Amniotic stem cell (primary cell): Measurements from ENCODE around the gene LIPJ.
A peak's percentile ranks its signal among the peaks of the same experiment; 100 is the strongest.

ENCODE experiments used
- DNase-seq: peaks from one replicate; lab custom pipeline; 2025; lab: John Stamatoyannopoulos, UW

LIPJ gene

GRCh38 chr10:88598055-88598454 is 11.5 kb downstream of the LIPJ start:
- DNase-seq: no peak

DNA sequence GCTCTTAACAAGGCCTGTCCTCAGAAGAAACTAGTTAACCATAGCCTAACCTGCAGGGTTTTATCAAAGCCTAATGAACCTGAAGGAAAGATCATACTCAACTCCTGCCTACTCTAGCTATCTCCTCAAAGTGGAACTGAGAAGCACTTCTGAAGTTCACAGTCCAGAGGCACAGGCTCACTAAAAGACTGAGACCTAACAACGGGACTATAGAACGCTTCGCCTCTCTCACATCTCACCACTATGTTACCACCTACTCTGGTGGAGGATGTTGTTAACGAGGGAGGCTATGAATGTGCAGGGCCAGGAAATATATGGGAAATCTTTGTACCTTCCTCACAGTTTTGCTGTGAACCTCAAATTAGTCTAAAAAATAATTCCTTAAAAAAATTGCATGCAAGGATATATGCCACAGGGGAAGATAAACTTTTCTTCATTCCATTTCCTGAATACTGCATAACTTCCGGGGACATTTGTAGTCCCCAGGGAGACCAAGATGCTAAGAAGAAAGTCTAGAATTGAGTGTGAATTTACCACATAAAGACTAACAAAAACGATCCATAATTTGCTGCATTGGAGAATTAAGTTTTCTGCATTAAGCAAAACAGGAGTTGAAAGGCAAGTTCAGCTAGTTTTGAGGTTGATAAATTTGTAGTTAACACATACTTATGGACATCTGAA is 21.6 kb downstream of the LIPJ start:
- DNase-seq: no peak

- no peak for DNase-seq
These were observed 22.2 kb downstream of the LIPJ start for GRCh38 chr10:88608780-88609179.

DNA sequence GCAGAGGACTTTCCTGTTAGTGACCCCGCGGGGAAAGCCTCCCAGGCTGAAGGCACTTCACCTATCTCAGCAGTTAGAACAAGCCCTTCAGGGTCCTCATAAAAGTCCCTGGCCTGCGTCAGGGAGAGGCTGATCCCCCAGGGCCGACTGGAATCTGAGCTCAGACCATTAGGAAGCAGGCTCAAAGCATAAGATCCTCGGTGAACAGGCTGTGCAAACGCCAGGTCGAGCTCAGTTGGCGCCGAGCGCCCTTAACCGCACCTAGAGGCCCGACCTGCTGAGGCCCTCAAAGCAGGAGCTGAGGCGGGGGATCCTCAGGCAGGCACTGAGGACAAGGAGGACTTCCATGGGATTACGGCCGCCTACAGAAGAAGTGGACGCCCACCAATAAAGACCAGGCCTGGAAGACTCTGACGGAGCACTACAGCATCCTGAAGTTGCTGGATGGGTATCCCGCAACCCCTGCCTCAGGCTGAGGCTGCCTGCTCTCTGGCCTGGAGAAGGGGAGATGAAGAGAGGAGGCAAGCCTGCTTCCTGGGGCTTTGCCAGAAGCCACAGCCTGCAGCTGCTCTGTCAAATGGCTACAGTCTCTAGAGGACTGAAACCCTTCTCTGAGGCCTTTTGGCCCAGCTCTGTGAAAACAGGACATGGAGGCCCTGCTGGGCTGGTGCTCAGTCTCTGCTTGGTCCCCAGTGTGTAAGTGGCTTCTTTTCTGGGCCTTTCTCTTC is 29.9 kb downstream of the LIPJ start:
- no peak for DNase-seq

DNA sequence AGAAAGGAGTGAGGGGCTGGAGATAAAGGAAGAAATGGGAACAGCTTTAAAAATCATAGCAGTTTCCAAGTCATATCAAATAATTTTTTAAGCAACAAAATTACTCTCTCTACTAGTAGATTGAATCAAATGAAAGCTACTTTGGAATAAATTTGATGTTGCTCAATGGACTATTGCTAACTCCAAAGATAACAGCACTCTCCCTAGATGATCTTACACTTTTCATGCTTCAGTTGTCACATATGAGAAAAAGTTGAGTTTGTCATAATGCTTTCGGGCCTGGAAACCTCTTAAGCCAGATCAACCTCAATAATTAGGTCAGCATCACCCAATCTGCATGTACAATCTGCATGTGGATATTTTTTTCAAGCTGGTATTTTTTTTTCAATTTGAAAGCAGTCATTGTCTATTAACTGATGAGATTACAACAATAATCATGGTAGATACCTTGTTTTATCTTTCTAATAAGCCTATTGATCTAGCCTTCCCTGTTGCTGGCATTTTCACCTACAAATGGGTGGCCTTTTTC is 31.3 kb downstream of the LIPJ start:
- DNase-seq: no peak

DNA sequence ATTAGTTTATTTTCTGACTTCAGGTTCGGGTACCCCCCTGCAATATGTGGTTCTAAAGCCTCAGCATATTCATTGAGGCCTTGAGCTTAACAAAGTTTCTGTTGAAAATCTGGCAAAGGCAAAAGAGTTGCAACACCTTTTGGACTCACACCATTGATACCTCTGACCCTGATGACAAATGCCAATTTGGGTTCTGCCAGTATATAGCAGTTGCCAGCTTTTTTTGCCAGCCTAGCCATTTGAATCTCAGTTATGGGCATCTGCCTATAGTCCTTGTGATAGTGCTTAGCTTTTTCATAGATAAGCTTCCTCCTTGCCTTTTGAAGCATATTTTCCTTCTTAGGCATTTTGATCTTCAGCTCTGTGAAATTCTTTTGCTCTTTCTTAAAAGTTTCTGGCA is 31.9 kb downstream of the LIPJ start:
- DNase-seq: no peak

GRCh38 chr10:88620441-88620840 is 33.9 kb downstream of the LIPJ start:
- DNase-seq: no peak

DNA sequence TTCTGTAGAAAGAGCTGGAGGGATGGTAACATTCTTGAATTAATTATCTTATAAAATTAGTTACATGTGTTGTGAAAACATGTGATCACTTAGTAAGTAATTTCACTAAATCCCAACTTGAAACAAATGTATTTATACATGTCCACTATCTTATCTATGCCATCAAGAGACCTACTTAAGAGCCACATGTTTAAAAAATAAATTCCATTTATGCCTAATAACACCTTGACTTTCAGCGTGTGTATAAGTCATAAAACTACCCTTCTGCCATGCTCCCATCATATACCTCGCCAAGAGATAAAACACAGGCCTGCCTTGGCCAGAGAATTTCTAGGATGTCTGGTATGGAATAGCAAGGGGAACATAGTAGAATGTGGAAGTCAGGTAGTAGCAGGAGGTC is 37.3 kb downstream of the LIPJ start:
- no peak for DNase-seq

GRCh38 chr10:88624840-88625239 is 38.3 kb downstream of the LIPJ start:
- DNase-seq: no peak

GRCh38 chr10:88640186-88640585 is 53.6 kb downstream of the LIPJ start:
- no peak for DNase-seq

DNA sequence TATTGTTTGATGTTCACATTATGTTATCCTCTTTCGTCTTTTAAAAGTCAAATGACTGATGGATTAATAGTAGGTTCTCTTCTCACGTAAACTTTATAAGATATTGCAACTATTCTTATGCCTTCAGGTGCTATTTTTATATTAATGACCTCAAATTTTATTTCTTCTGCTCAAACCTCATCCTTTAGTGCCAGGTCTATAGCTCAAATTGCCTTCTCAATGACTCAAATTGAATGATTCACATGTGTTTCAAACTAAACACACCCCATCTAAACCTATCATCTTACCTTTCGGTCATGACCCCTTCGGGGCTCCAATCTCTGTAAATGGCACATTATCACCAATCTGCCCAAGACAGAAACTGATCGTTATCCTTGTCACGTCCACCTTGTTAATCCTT is 55.6 kb downstream of the LIPJ start:
- DNase-seq: no peak

DNA sequence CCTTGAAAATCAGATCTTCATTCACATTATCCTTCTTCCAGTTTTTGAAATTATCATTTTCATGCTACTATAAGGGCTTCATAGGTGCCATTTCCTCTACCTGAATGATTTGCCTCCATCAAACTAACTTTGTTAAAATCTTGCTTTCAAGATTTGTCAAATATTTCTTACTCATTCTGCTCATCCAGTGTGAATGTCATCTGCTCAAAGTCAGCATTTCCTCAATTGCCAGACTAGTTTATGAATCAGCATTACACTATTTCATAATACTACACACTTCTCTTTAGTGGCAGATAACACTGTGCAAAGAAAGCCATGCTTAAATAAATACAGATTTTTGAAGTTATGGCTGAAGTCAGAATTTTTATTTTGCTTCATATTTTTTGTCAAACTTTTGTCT is 56.4 kb downstream of the LIPJ start:
- DNase-seq: no peak

GRCh38 chr10:88647061-88647615 is 60.6 kb downstream of the LIPJ start:
- DNase-seq: no peak

- peak; percentile 70 for DNase-seq
These were observed 64.6 kb downstream of the LIPJ start for GRCh38 chr10:88651101-88651551.

- DNase-seq: no peak
These were observed 66.1 kb downstream of the LIPJ start for GRCh38 chr10:88652616-88653015.
